Fibroblast of skin of scalp (primary cell): Measurements from ENCODE around the gene MRPS27.
"Not testable (repeated sequence)": the region's sequence is repeated elsewhere in the genome, so short reads cannot be mapped to it uniquely, and the experiment has no call there.

Experiments used
- DNase-seq: peaks from one replicate; pipeline ENCODE4 v3.0.0-alpha.2; 2013

The MRPS27 gene

DNA sequence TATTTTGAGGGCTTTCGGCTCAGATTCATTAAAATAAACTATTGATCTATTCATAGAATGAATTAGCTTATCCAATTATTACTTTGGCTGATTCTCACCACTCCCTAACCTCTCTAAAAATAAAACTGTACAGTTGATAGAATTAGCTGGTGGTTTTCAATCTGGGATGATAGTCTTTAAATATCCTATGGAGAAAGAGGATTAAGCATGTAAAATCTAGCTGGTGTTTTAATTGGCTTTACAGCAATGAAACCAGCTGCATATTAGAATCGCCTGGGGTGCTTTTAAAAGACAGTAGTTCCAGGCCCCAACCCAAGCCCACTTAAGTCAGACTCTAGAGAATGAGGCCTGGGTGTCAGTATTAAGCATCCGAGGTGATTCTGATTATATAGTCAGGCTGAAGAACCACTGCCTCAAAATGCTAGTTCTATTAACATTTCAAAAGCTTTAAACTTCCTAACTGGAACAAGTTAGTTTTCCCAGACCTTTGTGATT is 117.7 kb downstream of the MRPS27 start:
- DNase-seq, result no peak

GRCh38 chr5:72199681-72200080 is 120.4 kb downstream of the MRPS27 start:
- DNase-seq, result no peak

DNA sequence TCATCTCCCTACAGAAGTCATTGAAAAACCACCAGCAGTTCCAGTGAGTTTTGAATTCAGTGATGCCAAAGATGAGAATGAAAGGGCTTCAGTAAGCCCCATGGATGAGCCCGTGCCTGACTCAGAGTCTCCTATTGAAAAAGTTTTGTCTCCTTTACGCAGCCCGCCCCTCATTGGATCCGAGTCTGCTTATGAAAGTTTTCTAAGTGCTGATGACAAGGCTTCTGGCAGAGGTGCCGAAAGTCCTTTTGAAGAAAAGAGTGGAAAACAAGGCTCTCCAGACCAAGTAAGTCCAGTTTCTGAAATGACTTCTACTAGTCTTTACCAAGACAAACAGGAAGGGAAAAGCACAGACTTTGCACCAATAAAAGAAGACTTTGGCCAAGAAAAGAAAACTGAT is 122.6 kb downstream of the MRPS27 start:
- no peak for DNase-seq

DNA sequence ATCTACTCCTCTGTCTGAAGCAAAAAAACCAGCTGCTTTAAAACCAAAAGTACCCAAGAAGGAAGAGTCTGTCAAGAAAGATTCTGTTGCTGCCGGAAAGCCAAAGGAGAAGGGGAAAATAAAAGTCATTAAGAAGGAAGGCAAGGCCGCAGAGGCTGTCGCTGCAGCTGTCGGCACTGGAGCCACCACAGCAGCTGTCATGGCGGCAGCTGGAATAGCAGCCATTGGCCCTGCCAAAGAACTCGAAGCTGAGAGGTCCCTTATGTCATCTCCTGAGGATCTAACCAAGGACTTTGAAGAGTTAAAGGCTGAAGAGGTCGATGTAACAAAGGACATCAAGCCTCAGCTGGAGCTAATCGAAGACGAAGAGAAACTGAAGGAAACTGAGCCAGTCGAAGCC is 124.5 kb downstream of the MRPS27 start:
- DNase-seq, result no peak

DNA sequence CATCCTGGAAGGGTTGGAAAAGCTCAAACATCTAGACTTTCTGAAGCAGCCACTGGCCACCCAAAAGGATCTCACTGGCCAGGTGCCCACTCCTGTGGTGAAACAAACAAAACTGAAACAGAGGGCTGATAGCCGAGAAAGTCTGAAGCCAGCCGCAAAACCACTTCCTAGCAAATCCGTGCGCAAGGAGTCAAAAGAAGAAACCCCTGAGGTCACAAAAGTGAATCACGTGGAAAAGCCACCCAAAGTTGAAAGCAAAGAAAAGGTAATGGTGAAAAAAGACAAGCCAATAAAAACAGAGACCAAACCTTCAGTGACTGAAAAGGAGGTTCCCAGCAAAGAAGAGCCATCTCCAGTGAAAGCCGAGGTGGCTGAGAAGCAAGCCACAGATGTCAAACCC is 125.2 kb downstream of the MRPS27 start:
- DNase-seq, result no peak

GRCh38 chr5:72191404-72191803 is 128.6 kb downstream of the MRPS27 start:
- no peak for DNase-seq

DNA sequence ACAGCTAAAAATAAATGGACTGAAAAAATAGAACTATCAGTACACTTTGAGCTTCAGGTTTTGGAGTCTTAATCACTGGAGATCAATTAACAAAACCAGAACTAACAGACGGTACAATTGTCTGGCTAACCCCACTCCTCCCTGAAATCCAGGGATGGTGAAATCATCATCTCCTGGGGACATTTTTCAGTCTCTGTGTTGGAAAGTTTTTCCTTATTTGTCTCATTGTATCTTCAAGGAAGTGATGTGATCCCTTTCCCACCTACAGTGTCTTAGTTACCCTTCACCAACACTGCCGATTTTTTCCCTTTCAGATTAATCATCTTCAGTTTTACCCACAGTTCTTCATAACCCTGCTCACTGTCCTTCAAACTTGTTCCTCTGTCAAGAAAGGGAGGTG is 130.9 kb downstream of the MRPS27 start:
- DNase-seq, result peak; percentile 52

DNA sequence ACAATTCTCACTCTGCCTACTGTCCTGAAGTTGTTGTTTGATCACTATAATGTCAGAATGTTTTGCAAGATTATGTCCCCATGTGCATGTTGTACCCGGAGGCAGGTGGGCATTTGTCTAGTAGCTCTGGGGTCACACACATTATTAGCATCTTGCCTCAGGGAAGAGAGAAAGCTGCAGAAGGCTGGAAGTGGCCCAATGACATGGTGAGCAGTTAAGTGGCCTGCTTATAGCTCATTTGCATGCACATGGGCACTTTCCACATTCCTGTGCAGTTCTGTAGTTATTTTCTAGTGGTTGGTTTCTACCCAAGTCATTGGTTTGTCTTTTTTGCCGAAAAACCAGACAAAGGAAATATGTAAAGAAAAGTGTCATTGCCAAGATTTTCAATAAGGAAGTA is 131.9 kb downstream of the MRPS27 start:
- no peak for DNase-seq

- no peak for DNase-seq
Observed at GRCh38 chr5:72187388-72188075, 132.5 kb downstream of the MRPS27 start.

GRCh38 chr5:72185496-72186329 is 134.3 kb downstream of the MRPS27 start:
- peak; percentile 84 for DNase-seq

GRCh38 chr5:72184408-72184807 is 135.6 kb downstream of the MRPS27 start:
- no peak for DNase-seq

GRCh38 chr5:72183101-72183520 is 136.9 kb downstream of the MRPS27 start:
- no peak for DNase-seq

DNA sequence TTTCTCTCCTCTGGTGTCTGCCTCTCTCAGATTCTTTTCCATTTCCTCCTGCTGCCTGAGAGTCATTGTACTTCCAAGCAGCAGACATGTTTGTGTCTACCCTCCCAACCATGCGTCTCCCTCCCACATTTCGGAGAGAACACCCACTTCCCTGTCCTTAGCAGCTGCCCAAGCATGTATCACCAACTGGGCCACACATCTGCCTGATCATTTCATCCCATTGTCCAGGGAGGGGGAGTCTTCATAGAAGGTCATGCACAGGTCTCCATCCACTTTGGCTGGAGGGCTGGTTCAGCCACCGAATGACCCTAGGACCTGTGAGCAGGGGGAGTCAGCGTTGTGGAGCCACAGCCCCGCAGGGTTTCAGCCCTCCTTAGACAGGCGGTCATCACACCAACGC is 137.4 kb downstream of the MRPS27 start:
- no peak for DNase-seq

DNA sequence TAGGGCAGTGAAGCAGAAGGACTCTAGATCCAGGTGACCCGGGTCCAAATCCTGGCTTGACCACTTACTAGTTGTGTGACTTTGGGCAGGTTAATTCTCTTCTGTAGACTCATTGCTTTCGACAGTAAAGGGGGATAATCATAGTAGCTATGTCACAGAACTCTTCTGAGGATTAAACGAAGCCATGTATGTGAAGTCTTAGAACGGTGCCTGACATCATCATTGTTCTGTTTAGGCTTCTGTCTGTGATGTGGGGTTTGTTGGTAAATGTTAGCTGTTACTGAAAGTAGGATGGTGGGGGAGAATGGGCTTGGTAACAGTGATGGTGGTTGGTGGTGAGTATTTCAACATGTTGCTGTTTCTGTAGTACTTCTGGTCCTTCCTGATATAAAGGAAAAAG is 139.1 kb downstream of the MRPS27 start:
- DNase-seq, result no peak

DNA sequence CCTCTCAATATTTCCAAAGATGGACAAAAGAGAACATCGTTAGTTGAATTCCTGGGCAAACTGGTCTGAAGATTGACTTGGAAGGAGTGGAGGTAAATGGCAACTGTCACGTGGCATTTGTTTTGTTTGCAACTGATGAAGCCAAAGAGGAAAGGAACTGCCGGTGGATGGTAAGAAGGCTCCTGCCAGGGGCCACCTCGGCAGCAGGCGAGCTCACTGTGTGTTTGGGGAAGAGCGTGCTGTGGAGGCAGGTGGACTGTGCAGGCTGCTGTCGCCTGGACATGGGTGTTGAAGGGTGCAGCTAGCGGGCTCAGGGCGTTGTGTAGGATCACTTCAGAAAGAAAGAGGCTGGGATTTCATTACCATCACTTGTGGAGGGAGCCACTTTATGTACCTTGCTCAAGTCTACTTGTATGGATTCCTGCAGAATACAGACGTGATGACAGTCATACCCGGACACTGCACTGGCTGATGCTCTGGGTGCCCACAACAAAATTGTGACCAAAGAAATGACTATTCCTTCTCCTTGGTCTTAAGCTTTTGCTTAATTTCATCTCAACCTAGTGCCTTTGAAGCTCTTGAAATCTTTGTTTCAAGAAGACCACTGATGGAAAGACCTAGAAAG is 140.1 kb downstream of the MRPS27 start:
- no peak for DNase-seq

DNA sequence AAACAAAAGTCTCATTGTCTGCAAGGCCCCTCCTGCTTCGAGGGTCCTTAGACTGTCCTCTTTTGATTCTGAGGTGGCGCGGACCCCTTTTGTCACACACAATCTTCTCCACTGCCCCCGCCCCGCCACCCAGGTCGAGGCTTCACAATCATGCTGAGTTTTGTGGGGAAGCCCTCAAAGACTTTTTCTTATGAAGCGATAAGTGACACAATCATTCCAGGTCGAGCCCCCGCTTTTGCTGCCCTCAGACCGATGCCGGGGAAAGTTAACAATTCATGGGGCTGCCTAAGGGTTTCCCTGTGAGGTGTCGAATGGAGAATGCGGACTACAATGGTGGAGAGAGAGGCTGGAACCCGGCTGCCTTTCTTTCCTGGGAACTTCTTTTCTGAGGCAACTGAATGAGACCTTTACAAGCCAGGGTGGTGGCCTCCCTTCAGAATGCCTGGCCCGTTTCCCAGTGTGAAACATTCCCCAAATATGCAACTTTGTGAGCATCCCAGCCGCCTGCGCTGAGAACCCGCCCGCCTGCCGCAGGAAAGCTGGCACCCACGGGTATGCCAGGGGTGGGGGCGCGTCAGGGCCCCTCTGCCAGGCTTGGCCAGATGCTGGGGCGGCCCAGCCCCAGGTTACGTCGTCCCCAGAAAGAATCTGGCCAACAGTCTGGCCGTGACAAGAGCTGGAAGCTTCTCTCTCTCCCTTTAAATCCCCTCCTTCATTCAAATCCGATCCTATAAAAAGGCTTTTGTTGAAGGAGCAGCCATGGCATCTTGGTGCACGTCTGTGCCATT is 140.8 kb downstream of the MRPS27 start:
- DNase-seq, result peak; percentile 97

- no peak for DNase-seq
Observed at GRCh38 chr5:72177538-72177937, 142.5 kb downstream of the MRPS27 start.

DNA sequence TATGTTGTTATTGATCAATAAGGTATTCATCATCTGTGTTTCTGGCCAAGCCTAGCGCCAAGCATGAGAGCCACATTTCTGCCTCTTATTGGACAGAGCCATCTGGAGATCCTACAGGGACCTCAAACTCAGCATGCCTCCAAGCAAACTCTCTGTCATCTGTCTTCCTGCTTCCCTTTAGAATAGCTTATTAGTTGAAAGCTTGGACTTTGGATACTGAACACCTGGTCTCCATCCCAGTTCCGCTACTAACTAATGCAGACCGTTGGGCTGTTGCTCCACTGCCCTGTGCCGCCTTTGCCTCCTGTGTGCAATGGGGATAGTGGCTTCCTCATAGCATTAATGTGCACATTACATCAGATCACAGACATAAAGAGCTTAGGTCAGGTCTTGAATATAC is 147.3 kb downstream of the MRPS27 start:
- DNase-seq, result no peak

- DNase-seq, result no peak
Observed at GRCh38 chr5:72171667-72172066, 148.4 kb downstream of the MRPS27 start.

GRCh38 chr5:72171181-72171580 is 148.9 kb downstream of the MRPS27 start:
- not testable (repeated sequence) for DNase-seq

DNA sequence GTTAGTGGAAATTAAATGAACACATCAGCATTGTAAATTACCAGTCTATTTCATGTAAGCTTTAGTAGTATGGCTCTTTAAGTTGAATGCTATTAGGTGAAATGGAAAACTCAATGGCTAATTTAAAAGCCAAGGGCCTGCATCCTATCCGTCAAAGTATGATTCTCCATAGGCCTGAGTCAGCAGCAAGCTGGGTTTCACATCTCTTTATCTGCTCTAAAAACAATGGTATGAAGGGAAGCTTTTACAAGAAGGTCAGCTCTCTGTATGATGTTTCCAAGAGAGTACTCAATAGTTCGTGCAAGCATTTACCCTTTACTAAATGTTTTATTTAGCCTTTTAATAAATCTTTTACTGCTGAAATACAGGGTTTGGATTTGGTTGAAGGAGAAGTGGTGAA is 149.9 kb downstream of the MRPS27 start:
- no peak for DNase-seq
